ENCODE results near the gene AKAP10. TPM values are rescaled to one million over a fixed set of nuclear protein-coding genes. Genes with fewer than 3 reads are reported as not detected.

Gene AKAP10
- total RNA-seq, 4 donors from 2014 or later = 18.7 to 36.8 (median 25.3) TPM

DNA sequence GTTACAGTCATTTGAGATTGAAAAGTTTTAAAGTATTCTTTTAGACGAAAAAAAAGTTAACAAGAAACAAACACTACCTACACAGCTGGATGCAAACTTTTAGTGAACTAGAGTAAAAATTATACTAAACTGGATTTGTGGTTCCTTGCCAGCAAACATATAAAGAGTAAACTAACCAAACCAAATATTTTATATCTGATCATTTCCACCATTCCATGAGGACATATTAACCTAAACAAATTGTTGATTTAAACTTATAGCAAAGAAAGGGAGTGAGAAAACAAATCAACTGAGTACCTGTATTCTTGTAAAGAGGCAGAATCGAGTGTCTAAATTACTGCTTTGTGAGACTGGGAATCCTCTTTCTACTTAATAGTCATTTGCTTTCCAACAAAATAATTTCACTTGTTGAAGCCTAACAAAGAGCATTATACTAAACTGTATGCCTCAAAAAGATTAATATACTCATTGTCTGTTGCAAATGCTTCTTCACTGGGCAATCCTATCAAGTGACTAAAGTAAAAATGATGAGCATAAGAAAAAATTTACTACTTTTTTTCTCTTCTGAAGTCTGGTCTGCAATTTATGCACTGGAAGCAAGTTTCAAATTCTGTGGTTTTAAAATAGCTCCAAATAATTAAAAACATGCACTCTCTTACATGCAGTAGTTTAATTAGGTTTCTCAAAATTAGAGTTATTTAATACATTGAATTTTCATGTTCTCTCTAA lies 37.5 kb downstream of the AKAP10 start:
- Histone ChIP-seq H3K27me3 (no peaks in the 10 kb centered on the region), H3K4me1 (peaks cover 11 to 26% (median 18%) of the 10 kb centered on the region in 4 donors), H3K36me3 (peaks cover 0 to 33% (median 15%) of the 10 kb centered on the region in 4 donors), H3K27ac (peak overlapping the region; percentile 45 to 74 (median 64)), H3K9me3 (no peaks in the 10 kb centered on the region), H3K4me3 (no peak overlapping the region)
- 85 to 92% methylated on average over 2 of the region's 2 CpGs for WGBS, 2 donors (ENCODE audit: low coverage in 1 of 2)
- in situ Hi-C loops (cut with MboI; ENCODE audit: low pct_ligation_motif_present in 1 of 4, low pct_unique_long_range_greater_than_20kb in 1 of 4, low sequenced_read_pairs in 3 of 4) (no loop called here), intact Hi-C loops (cut with DNase I; ENCODE audit: low total_unique reads) (no loop called here)
- TF ChIP-seq POLR2AphosphoS5 (IDR thresholded peaks at IDR 0.05) (no peak), EP300 (IDR thresholded peaks at IDR 0.05; ENCODE audit: low read depth) (no peak), POLR2A (IDR thresholded peaks at IDR 0.05) (no peak)
- TF ChIP-seq, protein P1, sequence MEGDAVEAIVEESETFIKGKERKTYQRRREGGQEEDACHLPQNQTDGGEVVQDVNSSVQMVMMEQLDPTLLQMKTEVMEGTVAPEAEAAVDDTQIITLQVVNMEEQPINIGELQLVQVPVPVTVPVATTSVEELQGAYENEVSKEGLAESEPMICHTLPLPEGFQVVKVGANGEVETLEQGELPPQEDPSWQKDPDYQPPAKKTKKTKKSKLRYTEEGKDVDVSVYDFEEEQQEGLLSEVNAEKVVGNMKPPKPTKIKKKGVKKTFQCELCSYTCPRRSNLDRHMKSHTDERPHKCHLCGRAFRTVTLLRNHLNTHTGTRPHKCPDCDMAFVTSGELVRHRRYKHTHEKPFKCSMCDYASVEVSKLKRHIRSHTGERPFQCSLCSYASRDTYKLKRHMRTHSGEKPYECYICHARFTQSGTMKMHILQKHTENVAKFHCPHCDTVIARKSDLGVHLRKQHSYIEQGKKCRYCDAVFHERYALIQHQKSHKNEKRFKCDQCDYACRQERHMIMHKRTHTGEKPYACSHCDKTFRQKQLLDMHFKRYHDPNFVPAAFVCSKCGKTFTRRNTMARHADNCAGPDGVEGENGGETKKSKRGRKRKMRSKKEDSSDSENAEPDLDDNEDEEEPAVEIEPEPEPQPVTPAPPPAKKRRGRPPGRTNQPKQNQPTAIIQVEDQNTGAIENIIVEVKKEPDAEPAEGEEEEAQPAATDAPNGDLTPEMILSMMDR (IDR thresholded peaks at IDR 0.05) = no peak
- no peak for DNase-seq

DNA sequence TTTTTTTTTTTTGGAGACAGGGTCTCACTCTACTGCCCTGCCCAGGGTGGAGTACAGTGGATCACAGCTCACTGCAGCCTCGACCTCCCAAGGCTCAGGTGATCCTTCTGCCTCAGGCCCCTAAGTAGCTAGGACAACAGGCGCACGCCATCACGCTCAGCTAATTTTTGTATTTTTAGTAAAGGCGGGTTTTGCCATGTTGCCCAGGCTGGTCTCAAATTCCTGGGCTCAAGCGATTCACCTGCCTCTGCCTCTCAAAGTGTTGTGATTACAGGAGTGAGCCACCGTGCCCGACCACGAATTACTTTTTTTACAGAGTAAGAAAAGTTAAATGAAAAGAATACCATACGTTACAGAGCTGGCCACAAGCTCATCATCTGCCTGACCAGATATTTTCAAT lies 38.9 kb downstream of the AKAP10 start:
- 97 to 98% methylated on average over 9 to 10 of the region's 10 CpGs for WGBS, 2 donors (ENCODE audit: low coverage in 1 of 2)
- intact Hi-C loops (cut with DNase I; ENCODE audit: low total_unique reads) = no loop called here
- no peak overlapping the region for H3K4me3 ChIP-seq
- H3K9me3 ChIP-seq = no peaks in the 10 kb centered on the region
- H3K4me1 ChIP-seq = peaks cover 11 to 26% (median 18%) of the 10 kb centered on the region in 4 donors
- no peak overlapping the region for H3K27ac ChIP-seq
- peaks cover 0 to 33% (median 17%) of the 10 kb centered on the region in 4 donors for H3K36me3 ChIP-seq
- no peak for TF ChIP-seq POLR2A (IDR thresholded peaks at IDR 0.05)
- TF ChIP-seq, protein P1 (IDR thresholded peaks at IDR 0.05) = no peak
- no peak for TF ChIP-seq POLR2AphosphoS5 (IDR thresholded peaks at IDR 0.05)
- no peak for TF ChIP-seq EP300 (IDR thresholded peaks at IDR 0.05; ENCODE audit: low read depth)
- in situ Hi-C loops (cut with MboI; ENCODE audit: low pct_ligation_motif_present in 1 of 4, low pct_unique_long_range_greater_than_20kb in 1 of 4, low sequenced_read_pairs in 3 of 4) = no loop called here
- no peak for DNase-seq
- no peaks in the 10 kb centered on the region for H3K27me3 ChIP-seq

DNA sequence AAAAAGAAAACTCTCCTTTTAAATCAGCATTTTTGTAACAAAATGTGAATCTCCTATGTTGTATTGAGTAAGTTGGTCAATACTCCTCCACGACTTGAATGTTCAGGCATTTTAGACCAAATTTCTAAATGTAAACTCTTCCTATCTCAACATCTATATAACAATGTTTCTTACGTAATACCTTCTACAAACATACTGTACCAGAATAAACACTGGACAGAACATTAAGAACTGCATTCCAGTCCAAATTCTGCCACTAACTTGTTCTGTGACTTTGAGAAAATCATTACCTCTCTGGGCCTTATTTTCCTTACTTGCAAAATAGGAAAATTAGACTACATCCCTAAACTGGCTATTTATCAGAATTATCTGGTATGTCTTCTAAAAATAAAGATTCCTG lies 40.1 kb downstream of the AKAP10 start:
- TF ChIP-seq EP300 (IDR thresholded peaks at IDR 0.05; ENCODE audit: low read depth) (no peak), POLR2AphosphoS5 (IDR thresholded peaks at IDR 0.05) (no peak), POLR2A (IDR thresholded peaks at IDR 0.05) (no peak)
- TF ChIP-seq, protein P1 (IDR thresholded peaks at IDR 0.05) = no peak
- no peaks in the 10 kb centered on the region for H3K9me3 ChIP-seq
- intact Hi-C loops (cut with DNase I; ENCODE audit: low total_unique reads) (no loop called here), in situ Hi-C loops (cut with MboI; ENCODE audit: low pct_ligation_motif_present in 1 of 4, low pct_unique_long_range_greater_than_20kb in 1 of 4, low sequenced_read_pairs in 3 of 4) (no loop called here)
- H3K4me3 ChIP-seq = no peak overlapping the region
- H3K27me3 ChIP-seq = no peaks in the 10 kb centered on the region
- H3K4me1 ChIP-seq = peaks cover 11 to 23% (median 18%) of the 10 kb centered on the region in 4 donors
- peaks cover 0 to 37% (median 17%) of the 10 kb centered on the region in 4 donors for H3K36me3 ChIP-seq
- no peak for DNase-seq
- WGBS, 2 donors (ENCODE audit: low coverage in 1 of 2) = 60 to 73% methylated on average over 2 of the region's 2 CpGs
- no peak overlapping the region for H3K27ac ChIP-seq

DNA sequence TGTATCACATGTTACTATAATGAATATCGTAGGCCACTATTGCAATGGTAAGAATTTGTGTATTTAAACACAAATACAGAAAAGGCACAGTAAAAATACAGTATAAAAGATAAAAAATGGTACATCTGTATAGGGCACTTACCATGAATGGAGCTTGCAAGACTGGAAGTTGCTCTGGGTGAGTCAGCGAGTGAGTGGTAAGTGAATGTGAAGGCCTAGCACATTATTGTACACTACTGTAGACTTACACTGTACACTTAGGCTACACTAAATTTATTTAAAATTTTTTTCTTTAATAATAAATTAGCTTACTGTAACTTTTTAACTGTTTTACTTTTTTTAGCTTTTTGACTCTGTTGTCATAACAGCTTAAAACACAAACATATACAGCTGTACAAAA lies 42.5 kb downstream of the AKAP10 start:
- Histone ChIP-seq H3K27ac (no peak overlapping the region), H3K27me3 (no peaks in the 10 kb centered on the region), H3K4me3 (no peak overlapping the region), H3K36me3 (peaks cover 0 to 55% (median 27%) of the 10 kb centered on the region in 4 donors), H3K4me1 (no peaks in the 10 kb centered on the region), H3K9me3 (no peaks in the 10 kb centered on the region)
- 90 to 98% methylated on average over 2 of the region's 2 CpGs for WGBS, 2 donors (ENCODE audit: low coverage in 1 of 2)
- DNase-seq = no peak
- in situ Hi-C loops (cut with MboI; ENCODE audit: low pct_ligation_motif_present in 1 of 4, low pct_unique_long_range_greater_than_20kb in 1 of 4, low sequenced_read_pairs in 3 of 4) (no loop called here), intact Hi-C loops (cut with DNase I; ENCODE audit: low total_unique reads) (no loop called here)
- TF ChIP-seq POLR2A (IDR thresholded peaks at IDR 0.05) (no peak), POLR2AphosphoS5 (IDR thresholded peaks at IDR 0.05) (no peak), EP300 (IDR thresholded peaks at IDR 0.05; ENCODE audit: low read depth) (no peak)
- TF ChIP-seq, protein P1 (IDR thresholded peaks at IDR 0.05) = no peak
